ENCODE measurements around the gene JUNB. TPM values are rescaled to one million over a fixed set of nuclear protein-coding genes. Genes with fewer than 3 reads are reported as not detected.

JUNB gene
- total RNA-seq, 1 donor from 2014 or later = 1.5 TPM

DNA sequence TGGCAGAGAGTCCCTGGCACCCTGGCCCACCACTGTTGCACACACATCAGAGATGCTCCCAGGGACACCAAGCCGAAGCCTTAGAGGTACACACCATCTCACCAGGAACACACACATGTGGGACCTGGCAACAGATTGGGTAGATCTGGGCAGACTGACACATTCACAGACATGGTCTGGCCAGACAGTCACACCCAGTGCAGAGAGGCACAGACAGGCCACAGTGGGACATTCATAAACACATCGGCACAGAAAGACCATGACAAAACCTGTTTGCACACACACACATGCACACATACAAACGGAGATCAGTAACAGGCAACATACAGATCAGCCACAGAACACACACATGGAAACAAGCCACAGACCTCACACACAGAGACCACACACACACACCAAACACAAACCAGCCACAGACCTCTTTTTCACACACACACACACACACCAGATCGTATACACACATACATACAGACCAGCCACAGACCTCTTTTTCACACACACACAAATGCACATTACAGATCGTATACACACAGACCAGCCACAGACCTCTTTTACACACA lies 6.3 kb upstream of the JUNB start:
- Mint-ChIP-seq H3K4me3 (no peak overlapping the region), H3K27ac (no peak overlapping the region), H3K4me1 (peaks cover 31% of the 10 kb centered on the region), H3K9me3 (peaks cover 2% of the 10 kb centered on the region), H3K27me3 (ENCODE audit: insufficient read depth, low read depth) (peaks cover 10% of the 10 kb centered on the region), H3K36me3 (no peaks in the 10 kb centered on the region)
- Histone ChIP-seq H3K4me1 (peaks cover 31% of the 10 kb centered on the region), H3K4me3 (no peak overlapping the region), H3K4me2 (no peak overlapping the region), H2AFZ (replicated peaks) (no peak overlapping the region), H3K79me2 (ENCODE audit: low read depth) (no peaks in the 10 kb centered on the region), H3K36me3 (no peaks in the 10 kb centered on the region), H3K27ac (no peak overlapping the region), H3K9me3 (ENCODE audit: low read depth) (no peaks in the 10 kb centered on the region), H3F3A (ENCODE audit: low read depth) (peaks cover 61% of the 10 kb centered on the region), H3K27me3 (no peaks in the 10 kb centered on the region), H4K20me1 (ENCODE audit: low read depth) (no peaks in the 10 kb centered on the region), H3K9ac (no peak overlapping the region)
- TF ChIP-seq EZH2phosphoT487 (IDR thresholded peaks at IDR 0.05) (no peak), EZH2 (IDR thresholded peaks at IDR 0.05) (no peak)
- TF ChIP-seq, protein P1, sequence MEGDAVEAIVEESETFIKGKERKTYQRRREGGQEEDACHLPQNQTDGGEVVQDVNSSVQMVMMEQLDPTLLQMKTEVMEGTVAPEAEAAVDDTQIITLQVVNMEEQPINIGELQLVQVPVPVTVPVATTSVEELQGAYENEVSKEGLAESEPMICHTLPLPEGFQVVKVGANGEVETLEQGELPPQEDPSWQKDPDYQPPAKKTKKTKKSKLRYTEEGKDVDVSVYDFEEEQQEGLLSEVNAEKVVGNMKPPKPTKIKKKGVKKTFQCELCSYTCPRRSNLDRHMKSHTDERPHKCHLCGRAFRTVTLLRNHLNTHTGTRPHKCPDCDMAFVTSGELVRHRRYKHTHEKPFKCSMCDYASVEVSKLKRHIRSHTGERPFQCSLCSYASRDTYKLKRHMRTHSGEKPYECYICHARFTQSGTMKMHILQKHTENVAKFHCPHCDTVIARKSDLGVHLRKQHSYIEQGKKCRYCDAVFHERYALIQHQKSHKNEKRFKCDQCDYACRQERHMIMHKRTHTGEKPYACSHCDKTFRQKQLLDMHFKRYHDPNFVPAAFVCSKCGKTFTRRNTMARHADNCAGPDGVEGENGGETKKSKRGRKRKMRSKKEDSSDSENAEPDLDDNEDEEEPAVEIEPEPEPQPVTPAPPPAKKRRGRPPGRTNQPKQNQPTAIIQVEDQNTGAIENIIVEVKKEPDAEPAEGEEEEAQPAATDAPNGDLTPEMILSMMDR (IDR thresholded peaks at IDR 0.05) = no peak
- DNase-seq (ENCODE audit: low spot score) = no peak

- H3K36me3 ChIP-seq = no peaks in the 10 kb centered on the region
- Mint-ChIP-seq H3K4me1 (peaks cover 34% of the 10 kb centered on the region), H3K4me3 (no peak overlapping the region), H3K27ac (no peak overlapping the region), H3K36me3 (no peaks in the 10 kb centered on the region), H3K9me3 (peaks cover 2% of the 10 kb centered on the region), H3K27me3 (ENCODE audit: insufficient read depth, low read depth) (peaks cover 12% of the 10 kb centered on the region)
- peaks cover 34% of the 10 kb centered on the region for H3K4me1 ChIP-seq
- H3K79me2 ChIP-seq (ENCODE audit: low read depth) = no peaks in the 10 kb centered on the region
- no peak overlapping the region for H3K27ac ChIP-seq
- H3K9me3 ChIP-seq (ENCODE audit: low read depth) = no peaks in the 10 kb centered on the region
- no peak overlapping the region for H3K4me3 ChIP-seq
- TF ChIP-seq, protein P1 (IDR thresholded peaks at IDR 0.05) = no peak
- TF ChIP-seq EZH2 (IDR thresholded peaks at IDR 0.05) = no peak
- TF ChIP-seq EZH2phosphoT487 (IDR thresholded peaks at IDR 0.05) = no peak
- H3K27me3 ChIP-seq = peaks cover 4% of the 10 kb centered on the region
- no peak overlapping the region for H3K9ac ChIP-seq
- no peak overlapping the region for H3K4me2 ChIP-seq
- H3F3A ChIP-seq (ENCODE audit: low read depth) = peaks cover 63% of the 10 kb centered on the region
- H2AFZ ChIP-seq (replicated peaks) = no peak overlapping the region
- DNase-seq (ENCODE audit: low spot score) = no peak
- no peaks in the 10 kb centered on the region for H4K20me1 ChIP-seq (ENCODE audit: low read depth)
These were observed 5.8 kb upstream of the JUNB start for GRCh38 chr19:12785431-12786031.

GRCh38 chr19:12786141-12786870 lies 5.0 kb upstream of the JUNB start:
- Histone ChIP-seq H3K4me3 (no peak overlapping the region), H2AFZ (replicated peaks) (no peak overlapping the region), H3K27ac (no peak overlapping the region), H3F3A (ENCODE audit: low read depth) (peaks cover 70% of the 10 kb centered on the region), H3K4me1 (peaks cover 39% of the 10 kb centered on the region), H3K36me3 (no peaks in the 10 kb centered on the region), H3K9ac (no peak overlapping the region), H3K4me2 (no peak overlapping the region), H4K20me1 (ENCODE audit: low read depth) (no peaks in the 10 kb centered on the region), H3K9me3 (ENCODE audit: low read depth) (no peaks in the 10 kb centered on the region), H3K27me3 (peaks cover 11% of the 10 kb centered on the region), H3K79me2 (ENCODE audit: low read depth) (no peaks in the 10 kb centered on the region)
- DNase-seq (ENCODE audit: low spot score) = no peak
- peaks cover 12% of the 10 kb centered on the region for H3K27me3 Mint-ChIP-seq (ENCODE audit: insufficient read depth, low read depth)
- H3K36me3 Mint-ChIP-seq = no peaks in the 10 kb centered on the region
- peaks cover 2% of the 10 kb centered on the region for H3K9me3 Mint-ChIP-seq
- no peak for TF ChIP-seq EZH2phosphoT487 (IDR thresholded peaks at IDR 0.05)
- TF ChIP-seq, protein P1 (IDR thresholded peaks at IDR 0.05) = no peak
- TF ChIP-seq EZH2 (IDR thresholded peaks at IDR 0.05) = no peak
- H3K4me1 Mint-ChIP-seq = peaks cover 39% of the 10 kb centered on the region
- no peak overlapping the region for H3K27ac Mint-ChIP-seq
- H3K4me3 Mint-ChIP-seq = no peak overlapping the region

Data from neural progenitor cell (in vitro differentiated cells).